ENCODE measurements around the gene ESR2.
"Not testable (repeated sequence)": the region's sequence is repeated elsewhere in the genome, so short reads cannot be mapped to it uniquely, and the experiment has no call there.

Gene ESR2

DNA sequence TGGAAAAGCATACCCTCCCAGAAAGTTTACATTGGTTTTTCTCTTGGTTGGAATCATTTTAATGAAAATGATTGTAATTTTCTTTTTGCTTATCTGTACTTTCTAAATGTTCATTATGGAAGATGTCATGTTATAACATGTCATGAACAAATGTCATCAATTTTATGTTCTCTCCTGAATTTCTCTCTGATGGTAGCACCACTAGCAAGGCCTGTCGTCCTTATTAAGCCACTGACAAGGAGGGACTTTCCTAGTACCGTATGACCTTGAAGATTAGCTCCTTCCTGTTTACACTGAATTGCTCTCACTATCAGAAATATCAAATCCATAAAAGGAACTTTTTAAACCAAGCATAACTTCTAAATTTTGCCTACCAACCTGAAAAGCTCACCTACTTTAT is 99.0 kb downstream of the ESR2 start:
- no peak for DNase-seq

DNA sequence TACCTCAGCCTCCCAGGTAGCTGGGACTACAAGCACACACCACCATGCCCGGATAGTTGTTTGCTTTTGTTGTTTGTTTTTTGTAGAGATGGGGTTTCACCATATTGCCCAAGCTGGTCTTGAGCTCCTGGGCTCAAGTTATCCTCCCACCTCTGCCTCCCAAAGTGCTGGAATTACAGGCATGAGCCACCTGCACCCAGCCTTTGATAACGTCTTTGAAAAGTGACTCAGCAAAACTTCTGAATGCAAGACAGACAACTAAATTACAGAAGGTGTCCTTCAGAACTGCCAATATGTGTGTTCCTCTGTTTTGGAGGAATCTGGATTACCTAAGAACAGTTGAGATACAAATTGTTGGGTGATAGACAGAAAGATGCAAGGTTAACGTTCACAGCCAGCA is 99.8 kb downstream of the ESR2 start:
- DNase-seq, result no peak

DNA sequence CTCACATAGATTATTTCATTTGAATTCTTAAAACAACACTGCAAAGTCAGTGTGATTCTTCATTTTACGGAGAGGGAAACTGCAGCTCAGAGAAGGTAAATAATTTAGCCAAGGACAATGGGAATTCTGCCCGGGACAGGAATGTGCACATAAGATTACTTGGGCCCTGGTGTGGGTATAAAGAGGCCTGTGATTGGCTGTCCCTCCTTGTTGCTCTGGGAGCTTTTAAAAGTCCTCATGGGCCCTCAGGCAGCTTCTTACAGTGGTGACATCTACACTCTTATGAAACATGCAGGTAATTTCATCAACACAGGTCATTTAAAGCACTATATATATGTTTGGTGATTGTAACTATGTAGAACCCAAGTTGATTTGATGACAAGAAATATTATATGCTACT is 100.3 kb downstream of the ESR2 start:
- DNase-seq, result no peak

DNA sequence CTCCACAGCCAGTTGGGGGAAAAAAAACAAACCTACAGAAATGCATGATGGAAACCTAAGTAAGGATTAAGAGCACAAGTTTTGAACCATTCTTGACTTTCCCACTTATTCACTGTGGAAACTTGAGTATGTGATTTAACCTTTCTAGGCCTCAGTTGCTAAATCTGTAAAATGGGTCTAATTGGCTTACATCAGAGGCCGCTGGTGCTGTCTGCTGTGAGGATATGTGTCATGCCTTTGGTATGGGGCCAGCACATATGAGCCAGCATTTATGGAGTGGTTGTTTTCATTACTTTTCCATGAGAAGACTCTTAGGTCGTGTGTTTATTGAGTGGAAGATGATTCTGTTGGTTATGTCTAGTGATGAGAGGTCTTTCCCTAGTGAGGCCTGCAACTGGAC is 102.4 kb downstream of the ESR2 start:
- DNase-seq, result no peak

DNA sequence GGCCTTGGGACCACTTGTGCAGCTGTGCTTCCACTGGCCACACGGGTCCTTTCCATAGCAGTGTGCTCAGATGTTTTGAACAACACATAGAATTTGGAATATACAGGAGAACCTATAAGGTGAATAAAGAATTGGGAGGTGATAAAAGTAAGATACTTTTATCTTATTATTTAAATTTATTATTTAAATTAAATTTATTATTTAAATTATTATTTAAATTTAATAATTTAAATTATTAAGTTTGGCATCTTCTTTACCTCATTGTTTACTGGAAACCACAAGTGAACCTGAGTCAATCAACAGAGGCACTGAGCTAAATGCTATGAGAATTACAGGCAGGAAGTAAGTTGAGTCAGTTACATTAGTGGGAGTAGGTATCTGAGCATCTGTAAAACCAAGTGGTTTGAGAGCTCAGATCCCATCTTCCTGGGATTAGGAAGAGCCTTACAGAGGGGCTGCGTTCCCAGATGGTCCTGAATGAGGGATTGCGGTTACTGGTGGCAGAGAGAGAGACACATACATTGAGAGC is 103.1 kb downstream of the ESR2 start:
- DNase-seq, result no peak

DNA sequence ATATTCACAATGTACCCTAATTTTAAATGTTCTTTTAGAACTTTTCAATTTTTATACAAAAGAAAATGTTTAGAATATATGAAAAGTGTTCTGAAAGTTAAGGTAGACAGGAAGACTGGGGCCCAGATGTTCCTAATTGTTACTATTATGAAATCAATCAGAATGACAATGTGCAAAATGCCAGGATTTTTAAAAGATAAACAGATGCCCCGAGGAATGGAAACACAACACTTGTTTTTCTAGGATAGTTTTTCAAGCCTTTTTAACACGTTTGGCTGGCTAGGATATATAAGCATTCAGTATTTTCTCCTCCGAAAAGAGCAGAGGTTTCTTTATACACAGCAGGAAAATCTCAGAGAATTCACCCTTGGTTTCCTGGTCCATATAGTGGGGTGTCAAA is 106.8 kb downstream of the ESR2 start:
- no peak for DNase-seq

DNA sequence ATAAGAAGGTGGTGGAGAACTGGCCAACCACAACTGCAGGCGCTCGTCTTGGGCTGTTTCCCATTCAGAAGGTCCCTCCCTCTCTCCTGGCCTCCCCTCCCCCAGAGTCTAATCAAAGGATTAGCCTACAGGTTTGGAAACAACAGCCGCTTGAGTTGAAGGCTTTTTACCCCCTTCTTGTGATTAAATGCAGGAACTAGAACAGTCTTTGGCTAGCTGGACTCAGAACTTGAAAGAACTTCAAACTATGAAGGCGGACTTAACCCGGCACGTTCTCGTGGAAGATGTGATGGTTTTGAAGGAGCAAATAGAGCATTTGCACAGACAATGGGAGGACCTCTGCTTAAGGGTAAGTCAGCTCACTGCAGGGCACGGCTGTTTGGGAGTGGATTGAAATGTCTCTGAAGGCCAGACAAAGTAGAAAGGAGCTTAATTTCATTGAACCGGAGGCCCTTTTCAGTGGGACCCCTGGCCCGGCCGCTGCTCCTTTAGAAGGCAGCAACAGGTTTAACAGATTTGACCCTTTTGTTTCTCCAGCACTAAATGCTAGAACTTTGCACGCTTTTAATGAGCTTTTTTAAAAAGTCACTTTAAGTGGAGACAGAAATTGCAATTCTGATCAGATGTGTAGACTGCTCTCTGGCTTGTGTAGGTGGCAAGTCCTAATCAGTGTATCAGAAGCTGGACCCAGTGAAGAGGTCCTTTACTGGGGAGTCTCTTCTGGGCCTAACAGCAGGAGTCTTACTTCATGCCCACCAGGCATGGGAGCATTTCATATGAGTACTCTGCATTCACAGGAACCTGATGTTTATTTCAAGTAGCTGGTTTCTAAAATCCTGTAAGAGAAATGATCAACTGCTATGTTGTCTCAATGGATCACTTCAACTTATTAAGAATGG is 107.7 kb downstream of the ESR2 start:
- no peak for DNase-seq

DNA sequence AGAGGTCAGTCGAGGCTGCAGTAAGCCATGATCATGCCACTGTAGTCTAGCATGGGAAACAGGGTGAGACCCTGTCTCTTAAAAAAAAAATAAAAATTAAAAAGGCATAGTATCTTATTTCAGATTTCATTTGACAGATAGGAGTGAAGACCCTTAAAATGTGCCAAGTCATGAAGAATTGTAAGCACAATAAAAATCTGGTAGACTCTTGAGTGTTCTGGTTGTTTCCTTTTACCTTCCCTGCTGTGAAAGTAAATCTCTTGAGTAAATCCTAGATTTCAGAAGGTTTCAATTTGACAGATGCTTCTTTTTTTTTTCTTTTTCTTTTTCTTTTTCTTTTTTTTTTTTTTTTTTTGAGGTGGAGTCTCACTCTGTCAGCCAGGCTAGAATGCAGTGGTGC is 109.0 kb downstream of the ESR2 start:
- no peak for DNase-seq

DNA sequence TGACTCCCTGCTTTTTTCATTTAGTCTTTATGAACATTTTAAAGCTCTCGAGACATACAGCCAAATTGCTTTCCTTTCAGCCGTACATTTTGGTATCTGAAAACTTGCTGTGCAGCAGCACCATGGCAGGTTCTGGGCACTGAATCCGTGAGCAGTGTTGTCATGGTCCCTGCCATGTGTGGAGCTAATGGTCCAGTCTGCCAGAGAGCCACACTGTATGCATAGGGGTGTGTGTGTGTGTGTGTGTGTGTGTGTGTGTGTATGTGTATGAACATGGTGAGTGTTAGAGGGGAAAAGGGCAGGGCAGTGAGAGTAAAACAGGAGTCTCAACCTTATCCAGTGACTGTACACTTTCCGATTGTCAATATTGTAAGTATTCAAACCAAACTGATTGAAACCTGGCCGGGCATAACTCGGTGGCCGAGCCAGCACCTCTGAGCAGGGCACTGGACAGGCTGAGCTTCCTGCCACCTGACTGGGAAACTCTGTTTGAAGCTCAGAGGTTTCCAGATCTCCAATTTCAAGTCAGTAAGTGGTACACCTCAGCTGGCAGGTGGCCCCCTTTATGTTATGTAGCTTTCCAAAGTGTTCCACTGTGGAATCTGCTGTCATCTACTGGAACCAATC is 110.0 kb downstream of the ESR2 start:
- no peak for DNase-seq

DNA sequence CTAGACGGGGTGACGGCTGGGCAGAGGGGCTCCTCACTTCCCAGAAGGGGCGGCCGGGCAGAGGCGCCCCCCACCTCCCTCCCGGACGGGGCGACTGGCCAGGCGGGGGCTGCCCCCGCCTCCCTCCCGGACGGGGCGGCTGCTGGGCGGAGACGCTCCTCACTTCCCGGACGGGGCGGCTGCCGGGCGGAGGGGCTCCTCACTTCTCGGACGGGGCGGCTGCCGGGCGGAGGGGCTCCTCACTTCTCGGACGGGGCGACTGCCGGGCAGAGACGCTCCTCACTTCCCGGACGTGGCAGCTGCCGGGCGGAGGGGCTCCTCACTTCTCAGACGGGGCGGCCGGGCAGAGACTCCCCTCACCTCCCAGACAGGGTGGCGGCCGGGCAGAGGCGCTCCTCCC is 111.3 kb downstream of the ESR2 start:
- DNase-seq, result not testable (repeated sequence)

DNA sequence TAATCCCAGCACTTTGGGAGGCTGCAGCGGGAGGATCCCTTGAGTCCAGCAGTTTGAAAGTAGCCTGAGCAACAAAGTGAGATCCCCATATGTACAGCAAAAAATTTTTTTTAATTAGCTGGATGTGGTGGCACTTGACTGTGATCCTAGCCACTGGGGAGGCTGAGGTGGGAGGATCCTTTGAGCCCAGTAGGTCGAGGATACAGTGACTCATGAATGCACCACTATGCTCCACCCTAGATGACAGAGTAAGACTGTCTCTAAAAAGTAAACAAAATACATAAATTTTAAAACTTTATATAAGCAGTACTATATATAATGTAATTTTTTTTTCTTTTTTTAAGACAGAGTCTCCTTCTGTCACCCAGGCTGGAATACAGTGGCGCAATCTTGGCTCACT is 115.4 kb downstream of the ESR2 start:
- no peak for DNase-seq

DNA sequence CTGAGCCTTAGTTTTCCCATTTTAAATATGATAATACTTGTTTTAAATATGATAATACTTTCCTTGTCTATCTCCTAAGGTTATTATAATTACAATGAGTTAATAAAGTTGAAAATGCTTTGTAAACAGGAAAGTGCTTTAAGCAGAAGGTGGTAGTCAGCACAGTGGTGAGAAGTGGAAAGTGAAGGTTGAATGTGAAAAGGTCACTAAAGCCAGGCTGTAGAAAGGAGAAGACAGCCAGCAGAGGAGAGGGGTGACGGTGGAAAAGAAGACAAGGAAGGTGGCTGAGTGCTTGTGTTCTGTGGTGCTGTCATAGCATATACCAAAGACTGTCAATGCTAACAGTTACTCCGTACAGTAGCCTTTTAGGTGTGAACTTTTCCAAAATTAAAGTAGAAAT is 117.8 kb downstream of the ESR2 start:
- no peak for DNase-seq

DNA sequence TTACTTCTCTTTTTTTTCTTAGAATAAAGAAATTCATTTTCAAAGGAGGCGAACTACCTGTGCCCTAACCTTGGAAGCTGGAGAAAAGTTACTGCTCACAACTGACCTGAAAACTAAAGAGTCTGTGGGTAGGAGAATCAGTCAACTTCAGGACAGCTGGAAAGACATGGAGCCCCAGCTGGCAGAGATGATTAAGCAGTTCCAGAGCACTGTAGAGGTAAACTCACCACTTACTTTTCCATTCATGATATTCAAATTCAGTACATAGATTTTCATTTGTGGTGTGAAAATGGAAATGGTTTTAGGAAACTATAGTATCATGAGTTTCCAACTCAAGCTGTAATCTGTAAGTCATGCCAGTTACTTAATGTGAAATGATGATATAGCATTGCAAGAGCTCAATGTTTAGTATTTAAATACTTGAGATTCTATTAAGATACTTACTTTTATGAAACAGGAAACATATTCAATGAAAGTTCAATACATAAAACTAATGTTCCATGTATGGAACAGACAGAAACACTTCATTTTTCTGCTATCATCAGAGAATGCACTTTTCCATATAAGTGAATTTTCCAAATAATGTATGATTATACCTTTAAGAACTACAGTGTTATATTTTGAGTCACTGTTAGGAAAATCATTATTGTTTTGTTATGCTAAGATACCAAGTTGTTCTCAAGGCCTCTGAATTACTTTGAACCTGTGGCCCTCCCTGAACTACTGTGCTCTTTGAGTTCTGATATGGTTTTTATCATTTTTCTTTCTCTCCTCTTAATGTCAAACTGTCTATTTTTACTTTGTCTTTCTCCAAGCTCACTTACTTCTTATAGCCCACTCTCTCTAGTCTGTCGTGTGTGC is 119.0 kb downstream of the ESR2 start:
- DNase-seq, result no peak

DNA sequence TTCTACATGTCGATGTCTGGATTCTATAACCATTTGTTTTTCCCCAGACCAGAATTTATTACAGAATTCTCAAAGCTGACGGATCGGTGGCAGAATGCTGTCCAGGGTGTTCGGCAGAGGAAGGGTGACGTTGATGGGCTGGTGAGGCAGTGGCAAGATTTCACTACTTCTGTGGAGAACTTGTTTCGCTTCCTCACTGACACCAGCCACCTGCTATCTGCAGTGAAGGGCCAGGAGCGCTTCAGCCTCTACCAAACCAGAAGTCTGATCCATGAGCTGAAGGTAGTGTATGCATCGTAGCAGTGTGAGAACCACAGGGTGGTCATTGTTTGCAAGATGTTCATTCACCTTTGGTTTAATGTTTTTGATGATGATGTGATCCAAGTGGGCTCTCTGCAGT is 124.0 kb downstream of the ESR2 start:
- DNase-seq, result no peak

DNA sequence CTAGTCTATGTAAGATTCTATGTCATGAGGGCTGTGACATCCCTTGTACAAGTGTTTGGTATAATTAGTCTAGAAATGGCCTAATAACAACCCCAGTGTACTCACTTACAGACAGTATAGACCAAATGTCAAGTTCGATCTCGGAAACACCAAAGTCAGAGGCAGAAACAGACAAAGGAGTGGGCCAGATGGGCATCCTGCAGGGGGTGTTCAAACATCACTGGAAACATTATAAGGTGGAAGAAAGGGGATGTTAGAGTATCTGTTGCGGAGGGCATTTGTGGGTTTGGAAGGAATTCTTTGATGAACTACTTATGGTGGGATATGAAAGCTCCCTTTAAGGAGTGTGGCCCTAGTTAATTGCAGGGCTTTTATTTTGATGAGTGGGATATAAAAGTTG is 134.6 kb downstream of the ESR2 start:
- no peak for DNase-seq

DNA sequence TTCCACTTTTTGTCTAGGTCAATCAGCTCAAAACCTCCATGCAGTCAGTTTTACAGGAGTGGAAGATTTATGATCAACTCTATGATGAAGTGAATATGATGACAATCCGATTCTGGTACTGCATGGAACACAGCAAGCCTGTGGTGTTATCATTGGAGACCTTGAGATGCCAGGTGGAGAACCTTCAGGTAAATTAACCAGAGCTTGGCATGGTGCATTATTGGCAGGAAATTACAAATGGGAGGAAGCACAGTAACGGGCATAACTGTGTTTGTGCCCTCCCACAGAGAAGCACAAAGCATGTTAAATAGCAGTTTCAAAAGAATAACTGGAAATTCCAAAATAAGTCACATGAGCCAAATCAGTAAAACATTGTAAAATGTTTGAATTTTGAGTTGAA is 135.6 kb downstream of the ESR2 start:
- no peak for DNase-seq

DNA sequence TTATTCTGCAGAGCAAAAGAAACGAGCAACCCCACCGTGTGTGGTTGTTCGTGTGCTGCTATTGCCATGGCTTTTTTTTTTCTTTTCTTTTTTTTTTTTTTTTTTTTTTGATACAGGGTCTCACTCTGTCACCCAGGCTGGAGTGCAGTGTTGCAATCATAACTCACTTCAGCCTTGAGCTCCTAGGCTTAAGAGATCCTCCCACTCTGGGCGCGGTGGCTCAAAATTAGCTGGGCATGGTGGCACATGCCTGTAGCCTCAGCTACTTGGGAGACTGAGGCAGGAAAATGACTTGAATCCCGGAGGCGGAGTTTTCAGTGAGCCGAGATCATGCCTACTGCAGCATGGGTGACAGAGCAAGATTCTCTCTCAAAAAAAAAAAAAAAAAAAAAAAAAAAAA is 144.2 kb downstream of the ESR2 start:
- no peak for DNase-seq

DNA sequence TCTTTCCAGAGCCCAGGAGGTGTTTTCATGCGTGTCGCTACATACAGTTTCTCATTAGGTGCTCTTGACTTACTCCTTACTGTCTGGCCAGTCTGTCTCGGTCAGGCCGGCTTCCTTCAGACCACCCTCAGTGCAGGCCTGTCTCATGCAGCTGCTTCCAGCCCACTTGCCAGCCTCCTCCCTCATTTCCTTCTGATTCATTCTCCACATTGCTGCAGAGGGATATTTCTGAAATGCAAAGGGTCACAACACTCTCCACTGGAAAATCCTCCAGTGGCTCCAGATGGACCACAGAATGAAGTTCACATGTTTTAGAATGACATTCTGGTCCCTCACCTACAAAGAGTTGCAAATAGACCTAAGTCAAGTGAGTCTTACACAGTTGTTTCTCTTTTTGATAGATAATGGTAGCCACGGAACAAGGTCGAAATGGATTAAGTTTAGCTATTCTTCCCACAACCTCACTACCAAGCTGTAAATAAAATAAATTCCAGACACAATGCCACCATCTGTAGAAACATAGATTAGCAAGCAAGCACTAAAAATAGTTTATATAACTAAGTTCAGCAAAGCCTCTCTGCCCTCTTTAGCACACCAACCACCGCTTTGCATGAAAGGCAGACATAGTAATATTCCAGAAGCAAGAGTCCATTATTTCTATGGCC is 146.9 kb downstream of the ESR2 start:
- no peak for DNase-seq

DNA sequence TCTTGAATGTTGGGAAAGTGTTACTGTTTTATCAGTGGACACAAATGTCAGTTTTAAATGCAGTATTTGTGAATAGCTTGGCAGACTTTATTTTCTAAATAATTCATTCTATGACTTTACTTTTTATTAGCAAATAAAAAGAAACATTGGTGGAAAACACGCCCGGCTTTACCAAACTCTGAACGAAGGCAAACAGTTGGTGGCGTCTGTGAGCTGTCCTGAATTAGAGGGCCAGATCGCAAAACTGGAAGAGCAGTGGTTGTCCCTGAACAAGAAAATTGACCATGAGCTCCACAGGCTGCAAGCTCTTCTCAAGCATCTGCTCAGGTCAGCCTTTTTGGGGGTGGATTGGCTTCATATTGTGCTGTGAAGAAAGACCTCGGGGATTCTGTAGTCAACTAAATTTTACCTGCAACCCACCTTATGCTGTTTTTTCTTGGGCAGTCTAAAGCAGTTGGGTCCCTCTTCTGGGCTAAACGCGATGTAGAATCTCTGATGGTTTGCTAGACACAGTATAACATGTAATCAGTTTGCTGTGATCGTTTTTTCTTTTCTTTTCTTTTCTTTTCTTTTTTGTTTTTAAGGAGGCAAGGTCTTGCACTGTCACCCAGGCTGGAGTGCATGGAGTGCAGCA is 156.4 kb downstream of the ESR2 start:
- DNase-seq, result no peak

DNA sequence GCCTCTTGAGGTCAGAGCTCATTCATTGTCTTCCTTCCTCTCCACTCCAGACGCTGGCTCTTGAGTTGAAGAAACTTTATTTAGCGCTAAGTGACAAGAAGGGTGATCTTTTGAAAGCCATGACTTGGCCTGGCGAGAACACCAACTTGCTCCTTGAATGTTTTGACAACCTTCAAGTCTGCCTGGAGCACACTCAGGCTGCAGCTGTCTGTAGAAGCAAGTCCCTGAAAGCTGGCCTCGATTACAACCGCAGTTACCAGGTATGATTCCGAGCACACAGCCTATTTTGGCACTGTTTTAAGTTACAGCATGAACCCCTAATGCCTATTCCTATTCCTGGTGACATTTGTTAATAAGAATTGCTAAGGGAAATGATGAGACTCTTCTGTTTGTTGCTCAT is 167.6 kb downstream of the ESR2 start:
- DNase-seq, result no peak

DNA sequence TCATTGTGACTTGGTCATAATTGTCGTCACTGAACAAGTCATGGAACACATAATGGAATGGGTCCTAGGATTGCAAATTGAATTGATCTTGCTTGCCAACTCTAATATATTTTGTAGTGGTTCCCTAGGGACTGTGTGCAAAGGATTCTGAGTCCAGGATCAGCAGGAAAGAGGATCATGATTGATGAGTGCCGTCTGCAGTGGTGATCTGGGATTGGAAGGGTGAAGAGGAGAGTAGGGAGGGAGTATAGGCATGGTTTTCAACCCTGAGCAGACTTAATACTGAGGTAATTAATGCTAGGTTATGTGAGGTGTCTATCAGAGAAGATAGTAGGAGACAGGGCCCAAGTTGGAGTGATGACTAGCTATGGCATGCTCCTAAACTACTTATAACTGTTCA is 168.9 kb downstream of the ESR2 start:
- no peak for DNase-seq

DNA sequence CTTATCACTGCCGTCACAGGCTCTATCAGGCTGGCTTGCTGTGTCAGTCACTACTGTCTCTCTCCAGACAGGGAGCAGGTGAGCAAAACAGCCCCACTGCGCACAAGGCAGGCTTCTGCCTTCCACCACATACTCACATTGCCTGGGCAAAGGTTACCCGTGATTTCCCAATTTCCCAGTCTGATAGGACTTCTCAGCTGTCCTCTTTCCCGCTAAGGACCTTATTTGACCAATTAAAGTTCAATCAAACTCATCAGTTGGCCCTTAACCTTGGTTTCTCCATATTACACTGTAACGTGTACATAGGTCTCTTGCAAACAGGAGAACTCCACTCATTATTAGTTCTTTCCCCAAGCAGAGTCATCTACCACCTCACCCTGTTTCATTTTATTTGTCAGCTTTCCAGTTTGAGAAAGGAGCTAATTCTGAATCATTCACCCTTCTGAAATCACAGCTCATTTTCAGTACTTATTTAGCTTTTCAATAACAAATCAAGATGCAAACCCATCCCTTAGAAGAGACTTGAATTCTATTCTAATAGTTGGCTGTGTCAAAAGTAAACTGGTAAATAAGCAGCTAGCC is 170.8 kb downstream of the ESR2 start:
- DNase-seq, result no peak

All from NK-92 treated with Interleukin-12 subunit alpha and Interleukin-12 subunit beta, amount 100 ng/mL, for 24 hours (cell line).